HT-29 (cell line): Measurements from ENCODE around the gene TMC4. TPM values are rescaled to one million over a fixed set of nuclear protein-coding genes. Genes with fewer than 3 reads are reported as not detected.

Source experiments
- DNase-seq: peaks from one replicate; pipeline ENCODE4 v3.0.0-alpha.2; 2015; ENCODE audit warnings: low spot score
- total RNA-seq: library from RNA; depleted of rRNA; stranded (reverse); fragments of >200 nt; shearing (Covaris generic); gene quantifications from 2 replicates; pipeline ENCODE4 v1.2.3, GENCODE V29; 2014; rRNA removed

The TMC4 gene
- total RNA-seq, 1 experiment from 2014 or later = 45.3 TPM

GRCh38 chr19:54133312-54133956, 39.5 kb downstream of the TMC4 start:
- DNase-seq = no peak

GRCh38 chr19:54129617-54129996, 43.4 kb downstream of the TMC4 start:
- DNase-seq = no peak

- DNase-seq = no peak
Measured at GRCh38 chr19:54128796-54129616, 44.0 kb downstream of the TMC4 start.

- DNase-seq = no peak
Measured at GRCh38 chr19:54128441-54128725, 44.6 kb downstream of the TMC4 start.

GRCh38 chr19:54127688-54128440, 45.1 kb downstream of the TMC4 start:
- no peak for DNase-seq

GRCh38 chr19:54125713-54126112, 47.2 kb downstream of the TMC4 start:
- no peak for DNase-seq

- no peak for DNase-seq
Measured at GRCh38 chr19:54124393-54124792, 48.6 kb downstream of the TMC4 start.

GRCh38 chr19:54123682-54124081, 49.3 kb downstream of the TMC4 start:
- DNase-seq = no peak

GRCh38 chr19:54121259-54121658, 51.7 kb downstream of the TMC4 start:
- no peak for DNase-seq

- DNase-seq = peak; percentile 100
Measured at GRCh38 chr19:54115109-54116063, 57.6 kb downstream of the TMC4 start, which contains the start of the genes PRPF31 and TFPT. Gene PRPF31, plus strand, starts transcription at chr19:54115754. Its CDS starts 2,525 bp downstream, at chr19:54118279. Gene TFPT, minus strand, starts transcription at chr19:54115657. Its CDS starts 388 bp downstream, at chr19:54115269.

GRCh38 chr19:54114340-54115108, 58.4 kb downstream of the TMC4 start:
- DNase-seq = no peak

Other genes starting within 250 kb of the TMC4 start
- gene CACNG8, start 210.2 kb downstream of the TMC4 start, total RNA-seq = 0.10 and 0.86 TPM in 2 replicates
- 0.99 and 2.3 TPM in 2 replicates for gene CACNG6, start 181.5 kb downstream of the TMC4 start, total RNA-seq
- not detected in 2 replicates for gene VSTM1, start 109.3 kb downstream of the TMC4 start, total RNA-seq
- not detected in 2 replicates for gene TARM1, start 91.8 kb downstream of the TMC4 start, total RNA-seq
- gene OSCAR, start 72.4 kb downstream of the TMC4 start, total RNA-seq = 0.05 TPM in 1 of 2 replicates, not detected in the other
- 133 and 176 TPM in 2 replicates for gene NDUFA3, start 70.3 kb downstream of the TMC4 start, total RNA-seq
- gene TFPT, start 57.5 kb downstream of the TMC4 start, total RNA-seq = 10.7 and 20.0 TPM in 2 replicates
- 157 and 165 TPM in 2 replicates for gene PRPF31, start 57.4 kb downstream of the TMC4 start, total RNA-seq
- gene CNOT3, start 35.4 kb downstream of the TMC4 start, total RNA-seq = 38.9 and 40.0 TPM in 2 replicates
- 12.9 and 14.9 TPM in 2 replicates for gene LENG1, start 13.4 kb downstream of the TMC4 start, total RNA-seq
- 266 and 285 TPM in 2 replicates for gene MBOAT7, start 16.4 kb upstream of the TMC4 start, total RNA-seq
- gene TSEN34, start 18.1 kb upstream of the TMC4 start, total RNA-seq = 234 and 255 TPM in 2 replicates
- 4,595 and 4,707 TPM in 2 replicates for gene RPS9, start 27.7 kb upstream of the TMC4 start, total RNA-seq
- gene LILRB3, start 49.8 kb upstream of the TMC4 start, total RNA-seq = not detected in 2 replicates
- gene LILRA6, start 69.6 kb upstream of the TMC4 start, total RNA-seq = not detected in 2 replicates
- gene LILRB5, start 84.1 kb upstream of the TMC4 start, total RNA-seq = 0.08 TPM in 1 of 2 replicates, not detected in the other
- gene LILRB2, start 108.0 kb upstream of the TMC4 start, total RNA-seq = not detected in 2 replicates
- not detected in 2 replicates for gene LILRA5, start 140.0 kb upstream of the TMC4 start, total RNA-seq
- not detected in 2 replicates for gene LILRA4, start 166.0 kb upstream of the TMC4 start, total RNA-seq
- gene LAIR1, start 191.8 kb upstream of the TMC4 start, total RNA-seq = not detected in 2 replicates
- gene TTYH1, start 242.3 kb upstream of the TMC4 start, total RNA-seq = not detected in 2 replicates